SK-N-MC (cell line): ENCODE data around the gene SEC16B.

Source experiments
- EZH2 ChIP-seq: fragments of 200-600 bp; sonication (generic); IDR thresholded peaks from one replicate; pipeline ENCODE4 v1.6.1; 2017; ENCODE audit warnings: antibody characterized with exemption
- FOXP2 ChIP-seq: optimal IDR thresholded peaks from 2 replicates; pipeline ENCODE3; 2011; ENCODE audit warnings: mild to moderate bottlenecking, moderate library complexity; ENCODE audit not compliant: insufficient read depth; ENCODE audit errors: extremely low read length, control extremely low read depth
- POLR2AphosphoS5 ChIP-seq: IDR thresholded peaks from 2 replicates; pipeline ENCODE4 v1.6.1; 2012; ENCODE audit warnings: mild to moderate bottlenecking, low read depth, low read length, borderline replicate concordance

DNA sequence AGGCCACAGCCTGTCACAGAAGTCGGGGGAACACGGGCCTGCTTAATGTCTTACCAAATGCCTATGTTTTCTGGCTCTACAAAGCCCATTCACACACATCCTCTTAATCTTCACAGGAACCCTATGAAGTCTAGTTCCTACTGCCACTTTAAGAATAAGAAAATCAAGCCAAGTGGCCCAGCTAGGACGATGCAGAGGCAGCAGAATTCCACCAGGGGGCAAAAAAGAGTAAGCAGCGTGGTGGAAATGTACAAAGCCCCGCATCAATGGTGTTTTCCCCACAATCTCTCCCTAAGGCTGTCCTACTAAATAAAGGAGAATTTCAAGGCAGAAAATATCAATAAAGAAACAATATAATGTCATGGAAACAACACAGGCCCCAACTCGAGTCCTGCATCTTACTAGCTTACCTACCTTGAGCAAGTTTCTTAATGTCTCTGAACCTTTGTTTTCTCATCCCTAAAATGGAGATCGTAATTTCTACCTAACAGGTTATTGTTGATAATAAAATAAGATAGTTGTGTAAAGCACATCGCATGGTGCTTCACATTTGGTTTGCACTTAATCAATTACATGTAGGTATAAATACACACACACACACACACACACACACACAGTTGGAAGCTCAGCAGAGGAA lies 21.4 kb downstream of the SEC16B start:
- TF ChIP-seq EZH2 (no peak), POLR2AphosphoS5 (no peak), FOXP2 (no peak)
